CD4-positive, CD25-positive, alpha-beta regulatory T cell (primary cell): Measurements from ENCODE around the gene SZRD1. TPM values are rescaled to one million over a fixed set of nuclear protein-coding genes. Genes with fewer than 3 reads are reported as not detected.
A peak's percentile ranks its signal among the peaks of the same experiment; 100 is the strongest.

Experiments
- ATAC-seq, 2 donors: fragments of 150-1000 bp; cut with Tn5 transposase; one replicate each; pipeline ENCODE4 v1.10.0; 2021; ENCODE audit warnings: low read depth in 2 of 2, moderate number of reproducible peaks in 2 of 2, moderate library complexity in 1 of 2
- DNase-seq, 3 donors: peaks; one replicate each; pipeline versions ENCODE4 v3.0.0 to v3.0.0-alpha.2; 2012 to 2022; ENCODE audit warnings: mixed read lengths in 1 of 3
- H3K27ac ChIP-seq: one replicate; pipeline ENCODE4 v1.7.0; 2013; ENCODE audit warnings: mild to moderate bottlenecking, low read length; ENCODE audit not compliant: insufficient read depth, poor library complexity, severe bottlenecking
- H3K27me3 ChIP-seq: one replicate; pipeline ENCODE4 v1.7.0; 2013; ENCODE audit warnings: low read length; ENCODE audit not compliant: control insufficient read depth, insufficient read depth
- H3K36me3 ChIP-seq: one replicate; pipeline ENCODE4 v1.7.0; 2013; ENCODE audit warnings: mild to moderate bottlenecking, low read length, moderate library complexity; ENCODE audit not compliant: control insufficient read depth, insufficient read depth
- H3K4me1 ChIP-seq: 2 replicates; pipeline ENCODE4 v1.7.0; 2013; ENCODE audit warnings: mild to moderate bottlenecking, low read length; ENCODE audit not compliant: insufficient read depth, control insufficient read depth, poor library complexity, severe bottlenecking
- H3K4me3 ChIP-seq: one replicate; pipeline ENCODE4 v1.7.0; 2013; ENCODE audit warnings: low read depth, mild to moderate bottlenecking, low read length, moderate library complexity
- H3K9me3 ChIP-seq, 2 experiments: 1 replicate in 1 of 2; 2 replicates in 1 of 2; pipeline ENCODE4 v1.7.0; 2013; ENCODE audit warnings: low read length in 2 of 2, mild to moderate bottlenecking in 1 of 2, moderate library complexity in 1 of 2; ENCODE audit not compliant: control insufficient read depth in 2 of 2
- H3K27ac Mint-ChIP-seq, 3 donors: one replicate each; pipeline ENCODE4 v1.8.0; 2020 to 2022; ENCODE audit warnings: mild to moderate bottlenecking in 3 of 3, mixed read lengths in 3 of 3, moderate library complexity in 2 of 3
- H3K27me3 Mint-ChIP-seq: one replicate; pipeline ENCODE4 v1.8.0; 2022; ENCODE audit warnings: mild to moderate bottlenecking, mixed read lengths
- H3K36me3 Mint-ChIP-seq: one replicate; pipeline ENCODE4 v1.8.0; 2020; ENCODE audit warnings: mixed read lengths
- H3K4me1 Mint-ChIP-seq, 4 donors: one replicate each; pipeline ENCODE4 v1.8.0; 2020 to 2022; ENCODE audit warnings: mixed read lengths in 4 of 4, mild to moderate bottlenecking in 1 of 4
- H3K4me3 Mint-ChIP-seq, 4 donors: one replicate each; pipeline ENCODE4 v1.8.0; 2020 to 2022; ENCODE audit warnings: mild to moderate bottlenecking in 4 of 4, mixed read lengths in 4 of 4, moderate library complexity in 3 of 4
- H3K9me3 Mint-ChIP-seq, 7 donors: one replicate each; pipeline ENCODE4 v1.8.0; 2020 to 2022; ENCODE audit warnings: mixed read lengths in 7 of 7, mild to moderate bottlenecking in 3 of 7, moderate library complexity in 2 of 7
- polyA plus RNA-seq, 4 donors: library from polyadenylated mRNA; unstranded; fragments of 300-500 nt; fragmentation: Illumina TruSeq; gene quantifications; one replicate each; pipeline ENCODE4 v1.2.3, GENCODE V29; 2021
- total RNA-seq: library from RNA; stranded (reverse); gene quantifications from one replicate; pipeline ENCODE4 v1.2.3, GENCODE V29; 2022

SZRD1 gene
- total and polyA plus RNA-seq, 5 donors from 2014 or later = 36.9 to 136 (median 47.6) TPM

GRCh38 chr1:16393570-16394521 is 26.8 kb downstream of the SZRD1 start:
- ATAC-seq (no peak), DNase-seq (peak in 1 of 3 donors; percentile 24)
- peaks cover 6 to 34% (median 31%) of the 10 kb centered on the region in 4 donors for H3K4me1 Mint-ChIP-seq
- H3K27me3 Mint-ChIP-seq = no peaks in the 10 kb centered on the region
- peaks cover 20% of the 10 kb centered on the region for H3K4me1 ChIP-seq
- H3K9me3 ChIP-seq = no peaks in the 10 kb centered on the region
- H3K36me3 Mint-ChIP-seq = peaks cover 18% of the 10 kb centered on the region
- no peaks in the 10 kb centered on the region for H3K9me3 Mint-ChIP-seq
- H3K36me3 ChIP-seq = peaks cover 47% of the 10 kb centered on the region
- no peak overlapping the region for H3K4me3 ChIP-seq
- no peak overlapping the region for H3K27ac ChIP-seq
- H3K4me3 Mint-ChIP-seq = no peak overlapping the region
- H3K27me3 ChIP-seq = no peaks in the 10 kb centered on the region
- no peak overlapping the region for H3K27ac Mint-ChIP-seq

- peaks cover 51% of the 10 kb centered on the region for H3K36me3 ChIP-seq
- Mint-ChIP-seq H3K27me3 (no peaks in the 10 kb centered on the region), H3K27ac (peak overlapping the region in 1 of 3 donors; percentile 52), H3K4me3 (no peak overlapping the region), H3K4me1 (peaks cover 6 to 35% (median 32%) of the 10 kb centered on the region in 4 donors), H3K9me3 (no peaks in the 10 kb centered on the region), H3K36me3 (peaks cover 18% of the 10 kb centered on the region)
- DNase-seq (no peak), ATAC-seq (no peak)
- no peaks in the 10 kb centered on the region for H3K9me3 ChIP-seq
- H3K4me3 ChIP-seq = no peak overlapping the region
- no peak overlapping the region for H3K27ac ChIP-seq
- H3K27me3 ChIP-seq = no peaks in the 10 kb centered on the region
- H3K4me1 ChIP-seq = peaks cover 16% of the 10 kb centered on the region
Measured at GRCh38 chr1:16394977-16395376, 27.9 kb downstream of the SZRD1 start.

- Histone ChIP-seq H3K9me3 (no peaks in the 10 kb centered on the region), H3K27ac (no peak overlapping the region), H3K27me3 (no peaks in the 10 kb centered on the region), H3K4me1 (peaks cover under 1% of the 10 kb centered on the region), H3K4me3 (no peak overlapping the region), H3K36me3 (peaks cover 51% of the 10 kb centered on the region)
- Mint-ChIP-seq H3K9me3 (no peaks in the 10 kb centered on the region), H3K36me3 (peaks cover 18% of the 10 kb centered on the region), H3K4me1 (peaks cover 0 to 24% (median 17%) of the 10 kb centered on the region in 4 donors), H3K4me3 (no peak overlapping the region), H3K27me3 (no peaks in the 10 kb centered on the region), H3K27ac (peak overlapping the region in 1 of 3 donors; percentile 14)
- DNase-seq (no peak), ATAC-seq (no peak)
Measured at GRCh38 chr1:16396591-16396990, 29.5 kb downstream of the SZRD1 start.

DNA sequence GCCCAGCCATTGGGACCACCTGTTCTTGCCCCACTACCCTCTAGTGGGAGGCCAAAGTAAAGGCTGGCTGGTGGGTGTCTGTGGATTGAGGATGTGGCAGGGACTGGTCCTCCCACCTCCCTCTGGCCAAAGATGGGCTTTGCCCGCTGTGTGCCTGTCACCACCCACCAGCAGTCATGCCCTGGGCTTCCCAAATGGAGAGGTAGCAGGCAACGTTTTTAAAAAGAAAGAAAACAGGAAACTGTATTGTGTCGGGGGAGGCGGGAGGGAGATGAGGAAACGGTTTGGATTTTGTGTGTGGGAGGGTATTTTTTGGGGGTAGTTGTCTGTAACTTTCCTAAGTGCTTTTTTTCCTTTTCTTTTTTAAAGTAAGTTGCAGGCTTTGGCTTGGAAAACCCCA is 30.1 kb downstream of the SZRD1 start:
- Histone ChIP-seq H3K4me3 (no peak overlapping the region), H3K9me3 (no peaks in the 10 kb centered on the region), H3K27ac (peak overlapping the region; percentile 1), H3K36me3 (peaks cover 48% of the 10 kb centered on the region), H3K27me3 (no peaks in the 10 kb centered on the region), H3K4me1 (no peaks in the 10 kb centered on the region)
- Mint-ChIP-seq H3K27ac (peak overlapping the region in 2 of 3 donors; percentile 44 to 65), H3K9me3 (no peaks in the 10 kb centered on the region), H3K4me1 (peaks cover 0 to 23% (median 13%) of the 10 kb centered on the region in 4 donors), H3K27me3 (no peaks in the 10 kb centered on the region), H3K4me3 (no peak overlapping the region), H3K36me3 (peaks cover 18% of the 10 kb centered on the region)
- ATAC-seq (no peak), DNase-seq (no peak)

DNA sequence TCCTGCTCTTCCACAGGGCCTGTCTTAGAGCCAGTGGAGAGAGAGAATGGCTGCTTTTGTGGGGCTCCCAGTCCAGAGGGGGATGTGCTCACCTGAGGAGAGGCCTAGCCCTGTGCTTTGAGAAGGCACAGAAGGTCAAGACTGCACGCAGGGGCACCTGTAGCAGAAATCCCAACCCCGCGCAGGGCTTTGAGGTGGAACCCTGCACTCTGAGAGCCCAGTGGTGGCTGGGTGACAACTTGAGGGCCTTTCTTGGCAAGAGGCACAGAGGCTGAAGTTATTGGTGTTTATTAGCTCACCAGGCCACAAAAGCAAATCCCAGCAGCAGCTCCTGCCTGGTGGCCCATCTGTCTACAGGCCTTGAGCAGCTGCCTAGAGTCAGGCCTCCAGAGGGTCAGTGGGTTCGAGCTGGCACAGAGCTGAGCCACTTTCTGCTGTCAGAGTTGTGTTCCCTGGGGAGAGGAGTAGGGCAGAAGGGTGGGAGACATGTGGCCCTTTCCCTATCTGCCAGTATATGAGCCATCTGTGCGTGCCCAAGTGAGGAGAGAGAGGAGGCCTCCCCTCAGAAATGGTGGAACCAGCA is 31.4 kb downstream of the SZRD1 start:
- Histone ChIP-seq H3K27ac (no peak overlapping the region), H3K9me3 (no peaks in the 10 kb centered on the region), H3K36me3 (peaks cover 39% of the 10 kb centered on the region), H3K4me3 (no peak overlapping the region), H3K4me1 (no peaks in the 10 kb centered on the region), H3K27me3 (no peaks in the 10 kb centered on the region)
- Mint-ChIP-seq H3K27ac (peak overlapping the region in 2 of 3 donors; percentile 62 to 96), H3K4me3 (no peak overlapping the region), H3K36me3 (peaks cover 10% of the 10 kb centered on the region), H3K9me3 (no peaks in the 10 kb centered on the region), H3K4me1 (peaks cover 0 to 15% (median 4%) of the 10 kb centered on the region in 4 donors), H3K27me3 (no peaks in the 10 kb centered on the region)
- no peak for DNase-seq
- ATAC-seq = no peak

GRCh38 chr1:16402742-16403141 is 35.7 kb downstream of the SZRD1 start:
- Mint-ChIP-seq H3K27ac (peak overlapping the region in 1 of 3 donors; percentile 82), H3K36me3 (no peaks in the 10 kb centered on the region), H3K9me3 (no peaks in the 10 kb centered on the region), H3K27me3 (no peaks in the 10 kb centered on the region), H3K4me1 (peaks cover 0 to 10% (median 5%) of the 10 kb centered on the region in 4 donors), H3K4me3 (no peak overlapping the region)
- H3K36me3 ChIP-seq = peaks cover 3% of the 10 kb centered on the region
- no peaks in the 10 kb centered on the region for H3K27me3 ChIP-seq
- H3K4me3 ChIP-seq = no peak overlapping the region
- H3K4me1 ChIP-seq = no peaks in the 10 kb centered on the region
- DNase-seq = no peak
- no peak for ATAC-seq
- no peak overlapping the region for H3K27ac ChIP-seq
- H3K9me3 ChIP-seq = no peaks in the 10 kb centered on the region

- DNase-seq (no peak), ATAC-seq (no peak)
- Mint-ChIP-seq H3K27me3 (no peaks in the 10 kb centered on the region), H3K4me1 (peaks cover 0 to 3% (median 1%) of the 10 kb centered on the region in 4 donors), H3K36me3 (no peaks in the 10 kb centered on the region), H3K9me3 (no peaks in the 10 kb centered on the region), H3K4me3 (no peak overlapping the region), H3K27ac (no peak overlapping the region)
- Histone ChIP-seq H3K27ac (no peak overlapping the region), H3K27me3 (no peaks in the 10 kb centered on the region), H3K4me1 (no peaks in the 10 kb centered on the region), H3K36me3 (no peaks in the 10 kb centered on the region), H3K9me3 (no peaks in the 10 kb centered on the region), H3K4me3 (no peak overlapping the region)
Measured at GRCh38 chr1:16405441-16405840, 38.4 kb downstream of the SZRD1 start.
